ENCODE data around the gene SPTSSA. TPM values are rescaled to one million over a fixed set of nuclear protein-coding genes. Genes with fewer than 3 reads are reported as not detected.
"Not testable (repeated sequence)": the region's sequence is repeated elsewhere in the genome, so short reads cannot be mapped to it uniquely, and the experiment has no call there.

SPTSSA gene
- total RNA-seq, 1 experiment from 2014 or later, result 20.2 TPM

- POLR2A ChIA-PET (ENCODE audit: low non-redundant PET), result no interaction called here
- no peaks in the 10 kb centered on the region for H3K9me3 ChIP-seq (ENCODE audit: low read depth, low read length, poor library complexity, severe bottlenecking)
- no TSS peak for BruUV-seq (replicated peaks)
- H3K27me3 ChIP-seq (replicated peaks; ENCODE audit: insufficient read depth, low read depth, low read length, poor library complexity), result no peaks in the 10 kb centered on the region
- TF ChIP-seq CTCF (conservative IDR thresholded peaks at IDR 0.05; ENCODE audit: low read depth, low read length) (no peak), EZH2 (IDR thresholded peaks at IDR 0.05; ENCODE audit: borderline replicate concordance, low read depth, low read length, poor library complexity, severe bottlenecking) (no peak)
- CTCF ChIA-PET, result no interaction called here
- intact Hi-C loops (cut with micrococcal nuclease; ENCODE audit: unreplicated experiment), result no loop called here
- H3K4me1 ChIP-seq (ENCODE audit: insufficient read depth, low read length, poor library complexity, severe bottlenecking), result peaks cover 6% of the 10 kb centered on the region
- H3K27ac ChIP-seq (ENCODE audit: low read depth, low read length, poor library complexity, severe bottlenecking), result no peak overlapping the region
- H3K4me3 ChIP-seq (ENCODE audit: low read depth, low read length, poor library complexity, severe bottlenecking), result no peak overlapping the region
- DNase-seq (ENCODE audit: low spot score), result no peak
- no peaks in the 10 kb centered on the region for H3K36me3 ChIP-seq (ENCODE audit: insufficient read depth, low read length, poor library complexity, severe bottlenecking)
Measured at GRCh38 chr14:34387974-34388516, 74.0 kb downstream of the SPTSSA start.

DNA sequence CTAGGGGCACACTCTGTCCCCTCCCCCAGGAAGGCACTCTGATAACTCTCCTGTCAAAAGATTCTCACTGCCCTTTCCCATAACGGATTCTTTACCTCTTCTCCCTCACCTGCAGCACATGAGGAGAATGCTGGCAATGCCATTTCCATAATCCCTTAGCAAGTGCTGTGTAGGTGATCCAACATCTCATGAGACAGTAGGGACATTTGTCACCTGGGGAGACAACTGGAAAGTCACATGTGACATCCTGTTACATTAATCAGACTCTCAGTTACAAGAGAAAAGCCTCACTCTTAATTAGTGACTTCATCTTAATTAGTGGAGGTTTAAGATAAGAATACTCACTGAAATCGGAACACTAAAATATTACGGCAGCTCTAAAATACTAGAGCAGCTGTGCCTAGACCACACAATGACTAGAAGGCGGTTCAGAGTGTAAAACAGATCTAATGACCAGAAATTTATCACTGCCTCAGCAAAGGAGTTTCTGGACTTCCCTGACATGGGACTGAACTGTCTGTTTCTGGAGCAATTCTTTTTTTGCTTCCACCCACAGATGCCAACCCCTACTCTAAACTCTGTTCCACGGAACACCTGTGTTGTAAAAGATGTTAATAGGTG lies 75.1 kb downstream of the SPTSSA start:
- intact Hi-C loops (cut with micrococcal nuclease; ENCODE audit: unreplicated experiment), result no loop called here
- Histone ChIP-seq H3K36me3 (ENCODE audit: insufficient read depth, low read length, poor library complexity, severe bottlenecking) (no peaks in the 10 kb centered on the region), H3K27me3 (replicated peaks; ENCODE audit: insufficient read depth, low read depth, low read length, poor library complexity) (no peaks in the 10 kb centered on the region), H3K9me3 (ENCODE audit: low read depth, low read length, poor library complexity, severe bottlenecking) (no peaks in the 10 kb centered on the region), H3K4me3 (ENCODE audit: low read depth, low read length, poor library complexity, severe bottlenecking) (no peak overlapping the region), H3K27ac (ENCODE audit: low read depth, low read length, poor library complexity, severe bottlenecking) (no peak overlapping the region), H3K4me1 (ENCODE audit: insufficient read depth, low read length, poor library complexity, severe bottlenecking) (peaks cover 6% of the 10 kb centered on the region)
- POLR2A ChIA-PET (ENCODE audit: low non-redundant PET), result no interaction called here
- BruUV-seq (replicated peaks), result no TSS peak
- CTCF ChIA-PET, result no interaction called here
- no peak for TF ChIP-seq EZH2 (IDR thresholded peaks at IDR 0.05; ENCODE audit: borderline replicate concordance, low read depth, low read length, poor library complexity, severe bottlenecking)
- DNase-seq (ENCODE audit: low spot score), result no peak

GRCh38 chr14:34385881-34386280 lies 76.2 kb downstream of the SPTSSA start:
- H3K27me3 ChIP-seq (replicated peaks; ENCODE audit: insufficient read depth, low read depth, low read length, poor library complexity); BruUV-seq (replicated peaks); H3K4me3 ChIP-seq (ENCODE audit: low read depth, low read length, poor library complexity, severe bottlenecking); H3K9me3 ChIP-seq (ENCODE audit: low read depth, low read length, poor library complexity, severe bottlenecking); H3K36me3 ChIP-seq (ENCODE audit: insufficient read depth, low read length, poor library complexity, severe bottlenecking); H3K4me1 ChIP-seq (ENCODE audit: insufficient read depth, low read length, poor library complexity, severe bottlenecking); DNase-seq (ENCODE audit: low spot score); POLR2A ChIA-PET (ENCODE audit: low non-redundant PET); H3K27ac ChIP-seq (ENCODE audit: low read depth, low read length, poor library complexity, severe bottlenecking); intact Hi-C loops (cut with micrococcal nuclease; ENCODE audit: unreplicated experiment); CTCF ChIA-PET: not testable (repeated sequence)

- POLR2A ChIA-PET (ENCODE audit: low non-redundant PET), result no interaction called here
- H3K4me1 ChIP-seq (ENCODE audit: insufficient read depth, low read length, poor library complexity, severe bottlenecking), result peaks cover 4% of the 10 kb centered on the region
- no peaks in the 10 kb centered on the region for H3K27me3 ChIP-seq (replicated peaks; ENCODE audit: insufficient read depth, low read depth, low read length, poor library complexity)
- intact Hi-C loops (cut with micrococcal nuclease; ENCODE audit: unreplicated experiment), result no loop called here
- CTCF ChIA-PET, result no interaction called here
- no TSS peak for BruUV-seq (replicated peaks)
- no peak overlapping the region for H3K27ac ChIP-seq (ENCODE audit: low read depth, low read length, poor library complexity, severe bottlenecking)
- no peak overlapping the region for H3K4me3 ChIP-seq (ENCODE audit: low read depth, low read length, poor library complexity, severe bottlenecking)
- no peak for DNase-seq (ENCODE audit: low spot score)
- TF ChIP-seq EZH2 (IDR thresholded peaks at IDR 0.05; ENCODE audit: borderline replicate concordance, low read depth, low read length, poor library complexity, severe bottlenecking), result no peak
- no peak for TF ChIP-seq CTCF (conservative IDR thresholded peaks at IDR 0.05; ENCODE audit: low read depth, low read length)
- no peaks in the 10 kb centered on the region for H3K9me3 ChIP-seq (ENCODE audit: low read depth, low read length, poor library complexity, severe bottlenecking)
- H3K36me3 ChIP-seq (ENCODE audit: insufficient read depth, low read length, poor library complexity, severe bottlenecking), result no peaks in the 10 kb centered on the region
Measured at GRCh38 chr14:34383839-34384238, 78.2 kb downstream of the SPTSSA start.

Other genes with a start within 250 kb of the SPTSSA start
- 33.1 and 34.6 TPM in 2 replicates for gene EAPP, start 77.5 kb upstream of the SPTSSA start, total RNA-seq (2021)
- 64.2 and 67.5 TPM in 2 replicates for gene SNX6, start 167.9 kb upstream of the SPTSSA start, total RNA-seq (2021)

Measured in A673 (cell line).